ENCODE data around the gene NEMP1.

The NEMP1 gene

DNA sequence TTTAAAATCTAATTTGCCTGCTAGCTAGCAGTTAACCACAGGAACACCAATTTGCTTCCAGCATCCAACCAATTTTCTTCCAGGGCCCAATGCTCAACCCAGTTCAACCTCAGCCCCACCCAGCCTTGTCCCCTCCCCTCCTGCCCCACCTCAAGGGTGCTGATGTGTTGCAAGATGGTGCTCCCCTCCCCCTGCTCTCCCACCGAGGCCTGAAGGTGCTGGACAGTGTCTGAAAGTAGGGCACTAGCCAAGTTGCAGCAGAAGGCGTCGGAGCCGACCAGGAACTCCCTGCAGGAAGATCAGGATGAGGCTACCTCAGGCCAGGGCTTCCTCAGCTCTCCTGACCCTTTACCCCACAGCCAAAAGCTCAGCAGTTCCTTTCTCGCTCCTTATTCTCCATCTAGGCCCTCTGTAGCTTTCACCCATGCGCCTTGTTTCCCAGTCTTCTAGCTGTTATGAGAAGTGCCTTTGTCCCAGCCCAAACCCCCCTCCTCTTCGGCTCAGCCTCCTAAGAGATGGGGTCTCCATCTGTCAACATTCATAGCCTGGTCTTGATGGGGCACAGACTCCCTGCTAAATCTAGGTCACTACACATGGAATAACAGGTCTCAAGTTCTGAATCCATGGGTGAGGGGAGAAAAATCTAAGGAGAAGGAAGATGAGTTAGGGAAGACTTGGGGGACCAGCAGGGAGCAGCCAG lies 29.0 kb upstream of the NEMP1 start:
- DNase-seq, result no peak

DNA sequence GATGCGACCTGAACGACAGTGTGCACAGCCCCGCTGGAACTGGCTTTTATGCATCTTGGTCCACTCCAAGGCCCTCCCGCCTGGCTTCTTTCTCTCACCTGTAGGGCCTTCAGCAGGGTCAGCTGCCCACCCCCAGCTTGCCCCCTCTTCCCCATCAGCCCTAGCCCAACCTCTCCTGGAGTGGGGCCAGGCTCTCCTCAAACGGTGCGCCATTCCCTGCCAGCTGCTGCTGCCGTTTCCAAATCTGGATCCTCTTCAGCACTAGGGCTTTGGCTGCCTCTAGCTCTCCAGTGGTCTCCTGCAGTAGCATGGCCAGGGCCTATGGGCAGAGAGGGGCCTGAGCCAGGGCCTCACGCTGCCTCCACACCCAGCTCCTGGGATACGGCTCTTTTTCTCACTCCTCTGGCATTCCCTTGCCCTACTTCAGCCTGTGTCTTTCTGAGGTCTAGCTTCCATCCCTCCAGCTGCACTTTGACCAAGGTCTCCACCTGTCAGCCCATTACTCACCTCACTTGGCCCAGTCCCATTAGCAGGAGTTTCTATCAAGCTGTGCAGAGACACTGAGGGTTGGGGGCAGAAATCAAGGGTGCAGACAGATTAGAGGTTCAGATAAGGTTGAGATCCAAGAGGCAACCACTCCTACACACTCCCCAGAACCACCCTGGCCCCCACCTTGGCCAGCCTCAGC lies 27.6 kb upstream of the NEMP1 start:
- DNase-seq, result no peak

DNA sequence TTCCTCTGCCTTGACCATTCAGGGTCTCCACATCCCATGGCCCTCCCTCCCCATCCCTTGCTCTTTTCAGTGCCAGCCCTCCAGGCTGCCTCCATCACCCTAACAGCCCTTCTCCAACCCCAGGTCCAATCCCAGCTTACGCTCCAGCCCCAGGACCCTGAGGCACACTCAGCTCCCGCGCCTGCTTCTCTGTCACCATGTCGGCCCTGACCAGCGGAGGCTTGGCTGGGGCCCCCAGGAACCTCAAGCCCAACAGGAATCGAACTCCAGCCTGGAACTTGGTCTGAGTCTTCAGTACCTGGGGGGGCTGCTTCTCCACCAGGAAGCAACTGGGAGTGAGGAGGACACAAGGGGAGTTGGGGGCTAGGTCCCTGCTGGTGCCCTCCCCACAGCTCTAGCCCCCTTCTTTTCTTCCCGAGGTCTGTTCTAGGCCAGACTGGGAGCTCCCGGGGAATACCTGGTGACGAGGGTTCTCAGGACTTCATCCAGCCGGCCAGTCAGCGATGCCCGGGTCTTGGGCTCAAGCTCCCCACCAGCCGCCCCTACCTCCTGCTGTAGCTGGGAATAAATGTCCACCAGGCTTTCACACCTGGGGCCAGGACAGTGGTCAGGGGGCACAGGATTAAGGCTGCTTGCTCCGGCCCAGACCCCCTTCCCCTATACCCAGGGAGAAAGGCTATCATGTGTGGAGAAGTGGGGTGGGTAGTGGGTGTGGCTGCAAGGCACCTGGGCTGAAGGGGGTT lies 26.6 kb upstream of the NEMP1 start:
- DNase-seq, result no peak

DNA sequence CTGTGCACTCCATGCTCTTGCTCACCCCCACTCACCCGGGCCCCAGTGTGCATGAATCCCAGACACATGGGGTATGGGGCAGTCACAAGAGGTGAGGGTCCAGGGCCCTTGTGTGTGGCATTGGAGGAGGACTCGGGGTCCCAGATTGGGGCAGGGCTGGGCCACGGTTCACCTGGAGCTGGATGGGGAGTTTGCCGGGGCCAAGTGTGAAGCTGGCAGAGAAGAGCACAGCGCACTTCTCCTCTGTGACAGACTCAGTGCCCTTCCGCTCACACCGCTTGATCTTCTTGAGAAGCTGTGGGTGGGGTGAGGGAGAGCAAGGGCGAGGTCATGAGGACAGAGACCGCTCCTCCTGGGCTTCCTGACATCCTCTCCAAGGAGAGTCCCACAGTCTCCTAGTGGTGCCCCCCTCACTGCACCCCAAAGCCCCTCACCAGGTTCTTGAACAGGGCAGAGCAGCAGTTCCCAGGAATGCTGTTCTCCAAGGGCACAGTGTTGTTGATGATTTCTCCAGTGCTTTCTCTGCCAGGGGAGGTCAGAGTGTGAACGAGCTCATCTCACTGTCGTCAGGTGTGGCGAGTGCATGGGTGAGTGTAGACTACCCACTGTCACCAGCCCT lies 25.8 kb upstream of the NEMP1 start:
- no peak for DNase-seq

DNA sequence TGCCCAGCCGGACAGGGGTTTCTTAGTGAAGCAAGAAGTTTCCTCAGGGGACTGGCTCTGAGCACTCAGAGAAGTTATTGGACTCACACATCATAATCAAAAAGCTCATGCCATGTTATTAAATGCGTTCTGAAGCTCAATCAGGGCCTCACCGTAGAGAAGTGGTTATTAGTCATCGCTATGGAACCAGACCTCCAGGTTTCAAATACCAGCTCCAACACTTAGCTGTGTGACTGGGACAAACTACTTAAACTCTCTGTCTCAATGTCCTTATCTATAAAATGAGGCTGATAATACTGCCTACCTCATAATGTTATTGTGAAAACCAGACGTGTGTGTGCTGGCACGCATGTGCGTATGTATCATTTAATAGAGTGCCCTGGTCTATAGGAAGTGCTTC lies 25.3 kb upstream of the NEMP1 start:
- DNase-seq, result no peak

DNA sequence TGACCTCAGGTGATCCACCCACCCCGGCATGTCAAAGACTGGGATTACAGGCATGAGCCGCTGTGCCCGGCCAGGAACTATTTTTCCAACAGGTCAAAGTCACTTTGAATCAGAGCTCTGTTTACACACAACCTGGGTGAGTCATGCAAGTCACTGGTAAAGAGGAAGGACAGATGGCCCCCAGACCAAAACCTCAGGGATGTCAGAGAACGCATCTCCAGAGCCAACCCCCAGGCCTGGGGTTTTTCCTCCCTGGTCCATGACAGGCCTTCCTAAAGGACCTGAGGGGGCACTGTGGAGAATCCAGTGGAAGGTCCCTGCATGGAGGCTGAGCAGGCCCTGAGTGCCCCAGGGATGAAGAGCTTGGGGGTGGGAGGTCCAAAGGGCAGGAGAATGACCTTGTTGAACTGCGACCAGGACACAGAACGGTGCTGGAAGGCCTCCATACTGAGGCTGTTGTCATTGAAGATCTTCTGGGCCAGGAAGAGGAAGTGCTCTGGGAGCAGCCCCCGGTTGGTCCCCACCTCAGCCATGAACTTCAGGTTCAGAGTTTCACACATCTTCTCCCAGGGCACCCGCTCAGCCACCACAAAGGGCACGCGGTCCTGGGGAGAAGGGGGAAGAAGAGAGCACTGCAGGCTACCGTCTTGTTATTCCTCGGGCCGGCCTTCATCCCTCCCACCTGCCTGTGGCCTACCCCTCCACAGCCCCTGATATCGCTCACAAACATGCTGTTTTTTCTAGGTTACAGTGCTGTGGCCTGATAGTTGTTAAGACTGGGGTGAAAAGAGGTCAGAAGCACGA lies 23.5 kb upstream of the NEMP1 start:
- no peak for DNase-seq

DNA sequence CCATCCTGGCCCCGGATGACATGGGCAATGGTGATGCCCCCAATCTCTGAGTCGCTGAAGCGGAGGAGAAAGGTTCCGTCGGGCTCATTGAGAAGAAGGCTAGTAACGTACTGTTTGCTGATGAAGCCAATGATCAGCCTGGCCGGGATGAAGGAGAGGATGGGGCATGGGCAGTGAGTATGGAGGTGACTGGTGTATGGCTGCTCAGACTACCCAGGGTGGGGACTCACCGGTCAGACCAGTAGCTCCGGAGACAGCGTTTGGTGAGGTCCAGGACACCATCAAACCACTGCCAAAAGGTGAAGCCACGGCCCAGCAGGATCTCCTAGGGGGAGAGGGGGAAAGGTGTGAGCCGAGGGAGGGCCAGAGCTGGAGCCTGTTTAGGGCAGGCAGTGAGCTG lies 21.2 kb upstream of the NEMP1 start:
- no peak for DNase-seq

DNA sequence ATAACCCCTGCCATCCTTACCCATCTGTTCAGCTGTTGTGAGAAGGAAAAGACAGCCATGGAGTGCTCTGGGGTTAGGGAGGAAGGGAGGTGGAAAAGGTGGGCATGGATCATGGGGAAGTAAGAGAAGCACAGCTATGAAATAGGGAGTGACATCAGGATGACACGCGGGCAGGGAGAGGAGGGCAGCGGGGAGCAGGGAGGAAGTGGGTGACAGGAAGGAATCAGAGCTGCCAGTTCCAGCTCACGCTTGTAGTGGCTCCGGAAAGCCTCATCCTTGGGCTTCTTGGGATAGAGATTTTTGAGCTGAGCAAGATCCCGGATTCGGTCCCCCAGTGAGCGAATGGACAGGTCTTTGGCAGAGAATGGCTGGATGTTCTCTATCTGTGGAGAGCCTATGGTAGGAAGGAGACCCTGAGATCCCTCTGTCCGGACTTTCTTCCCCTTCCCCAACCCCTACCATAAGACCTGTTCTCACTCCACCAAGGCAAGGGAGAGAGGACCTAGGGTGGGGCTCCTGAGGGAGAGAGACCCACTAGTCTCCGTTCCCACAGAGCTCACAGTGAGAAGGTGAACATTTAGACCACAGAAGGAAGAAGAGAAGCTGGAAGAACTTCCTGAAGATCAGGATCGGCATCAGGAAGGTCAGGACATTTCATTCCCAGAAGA lies 20.6 kb upstream of the NEMP1 start:
- no peak for DNase-seq

DNA sequence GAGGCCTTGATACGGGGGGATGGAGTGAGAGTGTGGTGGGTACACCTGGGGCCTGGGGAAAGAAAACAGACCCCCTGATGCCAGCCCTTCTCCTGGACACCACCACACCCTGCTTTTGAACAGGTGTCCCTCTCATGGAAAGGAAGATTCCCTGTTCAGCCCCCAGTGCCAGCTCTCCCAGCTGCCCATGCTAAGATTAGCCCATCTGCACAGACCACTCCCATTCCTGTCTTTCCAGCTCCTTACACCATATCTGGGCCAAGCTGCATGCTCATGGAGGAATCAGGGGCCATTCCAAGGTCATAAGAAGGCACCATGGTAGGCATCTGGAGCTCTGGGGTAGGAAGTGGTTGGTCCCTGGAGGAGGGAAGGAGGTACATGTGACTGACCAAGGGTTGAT lies 20.0 kb upstream of the NEMP1 start:
- DNase-seq, result no peak

DNA sequence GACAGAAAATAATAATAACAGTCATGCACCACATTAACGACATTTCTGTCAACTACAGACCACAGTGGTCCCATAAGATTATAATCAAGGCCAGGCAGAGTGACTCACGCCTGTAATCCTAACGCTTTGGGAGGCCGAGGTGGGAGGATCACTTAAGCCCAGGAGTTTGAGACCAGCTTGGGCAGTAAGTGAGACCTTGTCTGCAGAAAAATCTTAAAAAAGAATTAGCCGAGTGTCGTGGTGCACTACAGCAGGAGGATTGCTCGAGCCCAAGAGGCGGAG lies 18.9 kb upstream of the NEMP1 start:
- DNase-seq, result no peak

DNA sequence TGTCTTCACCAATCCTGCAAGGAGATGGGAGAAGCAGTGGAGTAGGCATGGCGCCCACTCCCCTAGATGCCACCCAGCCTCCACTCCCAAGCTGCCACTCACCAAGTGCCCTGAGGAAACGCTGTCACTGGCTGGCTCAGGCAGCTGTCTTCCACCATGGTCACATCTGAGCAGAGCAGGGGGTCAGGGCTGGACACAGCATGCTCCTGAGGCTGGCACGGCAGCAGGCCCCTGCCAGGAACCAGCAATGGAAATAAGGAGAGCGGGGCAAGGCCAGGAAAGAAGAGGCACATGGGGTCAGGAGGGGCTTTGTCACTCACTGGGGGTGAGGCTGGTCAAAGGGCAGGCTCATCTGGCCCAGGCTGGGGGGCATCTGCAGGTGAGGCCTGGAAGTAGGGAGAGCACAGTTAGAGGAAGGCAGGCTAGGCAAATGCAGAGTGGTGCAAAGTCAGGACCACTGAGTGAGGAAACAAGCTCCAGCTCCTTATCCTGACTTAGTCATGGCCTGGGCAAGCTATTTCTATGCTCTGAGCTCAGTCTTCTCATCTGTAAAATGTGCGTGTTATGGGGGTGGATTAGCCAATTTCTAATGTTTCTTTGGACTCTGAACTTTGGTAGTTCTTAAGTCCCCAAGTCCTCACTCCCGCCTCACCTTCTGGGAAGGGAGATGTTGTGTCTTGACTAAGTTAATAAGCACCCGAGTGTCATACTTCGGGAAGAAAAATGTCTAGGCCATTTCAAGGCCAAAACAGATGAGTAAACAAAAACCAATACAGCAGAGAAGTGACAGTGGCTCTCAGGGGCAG lies 18.4 kb upstream of the NEMP1 start:
- no peak for DNase-seq

DNA sequence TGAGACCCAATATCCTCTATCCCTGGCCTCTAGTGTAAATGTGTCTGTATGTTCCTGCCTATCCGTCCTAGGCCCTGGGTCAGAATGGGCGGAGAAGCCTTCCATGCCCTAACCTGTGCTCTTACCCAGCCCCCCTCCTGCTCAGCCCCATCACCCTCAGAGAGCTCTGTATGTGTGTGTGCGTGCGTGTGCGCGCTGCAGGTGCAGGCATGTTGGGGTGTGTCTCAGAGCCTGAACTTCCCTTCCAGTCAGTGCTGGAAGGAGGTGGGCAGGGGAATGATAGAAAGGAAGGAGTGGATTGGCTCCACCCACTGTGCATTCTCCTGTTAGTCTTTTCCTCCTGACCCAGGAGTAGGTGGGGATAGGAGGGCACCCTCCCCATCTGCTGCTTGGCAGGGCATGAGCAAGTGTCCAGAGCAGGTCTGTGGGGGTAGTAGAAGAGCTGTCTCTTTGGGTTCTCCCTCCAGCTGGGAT lies 17.5 kb upstream of the NEMP1 start:
- DNase-seq, result no peak

DNA sequence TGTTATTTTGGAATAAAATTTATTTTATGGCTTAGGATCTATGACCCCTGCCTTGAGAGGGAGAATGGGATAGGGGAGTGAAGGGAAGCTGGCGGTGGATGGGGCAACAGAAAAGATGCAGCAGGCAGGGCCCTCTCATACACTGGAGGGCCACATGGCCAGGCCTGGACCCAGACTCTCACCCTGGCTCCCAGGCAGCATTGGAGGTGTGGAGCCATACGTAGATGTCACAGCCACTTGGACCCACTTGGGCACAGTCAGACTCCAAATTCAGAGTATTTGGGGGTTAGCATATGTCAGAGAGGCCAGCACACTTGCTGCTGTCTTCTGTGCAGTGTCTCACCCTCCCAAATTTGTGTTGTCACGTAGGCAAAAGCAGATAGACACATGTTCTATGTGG lies 16.8 kb upstream of the NEMP1 start:
- no peak for DNase-seq

DNA sequence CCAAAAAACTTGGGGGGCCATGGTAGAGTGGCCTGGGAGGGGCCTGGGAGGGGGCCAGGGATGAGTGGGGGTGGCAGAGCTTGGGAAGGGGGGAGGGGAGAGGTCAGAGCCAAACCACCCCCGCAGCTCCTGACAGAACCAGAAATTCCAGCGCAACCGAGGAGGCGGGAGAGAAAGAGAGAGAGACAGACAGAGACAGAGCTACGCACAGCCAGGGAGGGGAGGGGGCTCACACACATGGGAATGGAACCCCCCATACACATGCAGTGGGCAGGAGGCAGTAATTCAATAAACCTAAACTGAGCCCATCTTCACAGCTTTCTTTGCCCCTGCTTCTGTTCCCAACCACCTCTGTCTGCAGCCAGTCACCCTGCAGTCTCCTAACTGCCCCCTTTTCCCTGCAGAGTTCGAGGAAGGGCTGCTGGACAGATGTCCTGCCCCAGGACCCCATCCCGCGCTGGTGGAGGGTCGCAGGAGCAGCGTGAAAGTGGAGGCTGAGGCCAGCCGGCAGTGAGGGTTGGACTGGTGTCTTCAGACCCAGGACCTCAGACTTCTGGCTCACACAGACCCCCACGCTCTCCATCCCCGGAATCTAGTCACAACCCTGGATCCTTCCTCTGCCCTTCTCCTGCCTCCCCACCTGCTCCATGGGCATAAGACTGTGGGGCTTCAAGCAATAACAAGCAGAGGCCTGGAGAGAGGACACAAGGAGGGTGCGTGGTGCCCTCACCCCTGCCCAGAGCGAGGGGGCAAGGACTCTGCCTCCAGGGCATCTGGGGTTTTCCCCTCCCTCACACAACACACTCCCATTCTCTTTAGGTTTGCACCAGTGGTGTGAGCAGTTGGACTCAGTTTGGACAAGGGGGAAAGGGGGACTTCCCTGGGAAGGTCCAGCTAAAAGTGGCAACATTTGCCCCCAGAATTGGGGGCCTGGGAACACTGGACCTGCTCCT lies 15.9 kb upstream of the NEMP1 start:
- no peak for DNase-seq

DNA sequence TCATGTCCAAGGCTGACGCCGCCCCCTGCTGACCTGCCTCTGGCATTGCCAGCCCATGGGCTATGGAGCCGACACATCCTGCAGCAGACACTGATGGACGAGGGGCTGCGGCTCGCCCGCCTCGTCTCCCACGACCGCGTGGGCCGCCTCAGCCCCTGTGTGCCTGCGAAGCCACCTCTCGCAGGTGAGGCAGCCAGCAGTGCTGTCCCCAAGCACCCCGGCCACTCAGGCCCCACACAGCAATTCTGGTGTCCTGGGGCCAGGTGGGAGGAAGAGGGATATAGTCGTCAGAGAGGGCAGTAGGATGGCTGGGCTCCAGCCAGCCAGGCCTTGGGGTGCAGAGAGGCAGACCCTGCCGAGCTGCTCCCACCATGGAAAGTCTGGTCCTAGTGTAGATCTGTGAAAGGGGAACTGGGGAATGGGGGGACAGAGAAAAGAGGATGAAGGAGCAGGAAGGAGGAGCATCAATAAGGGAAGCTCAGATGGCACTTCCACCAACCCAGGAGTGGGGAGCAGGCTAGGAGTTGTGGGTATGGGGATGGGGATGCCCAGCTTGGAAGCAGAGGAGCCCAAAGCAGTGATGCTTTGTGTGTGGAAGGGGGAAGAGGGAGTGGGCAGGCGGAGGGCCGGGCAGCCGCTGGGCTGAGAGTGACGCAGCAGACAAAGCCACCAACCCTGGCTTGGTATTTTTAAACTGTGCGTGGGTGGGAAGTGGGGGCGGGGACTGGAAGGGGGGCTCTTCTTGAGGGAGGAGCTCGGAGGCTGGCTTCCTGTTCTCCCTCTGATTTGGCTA lies 15.0 kb upstream of the NEMP1 start:
- DNase-seq, result no peak

DNA sequence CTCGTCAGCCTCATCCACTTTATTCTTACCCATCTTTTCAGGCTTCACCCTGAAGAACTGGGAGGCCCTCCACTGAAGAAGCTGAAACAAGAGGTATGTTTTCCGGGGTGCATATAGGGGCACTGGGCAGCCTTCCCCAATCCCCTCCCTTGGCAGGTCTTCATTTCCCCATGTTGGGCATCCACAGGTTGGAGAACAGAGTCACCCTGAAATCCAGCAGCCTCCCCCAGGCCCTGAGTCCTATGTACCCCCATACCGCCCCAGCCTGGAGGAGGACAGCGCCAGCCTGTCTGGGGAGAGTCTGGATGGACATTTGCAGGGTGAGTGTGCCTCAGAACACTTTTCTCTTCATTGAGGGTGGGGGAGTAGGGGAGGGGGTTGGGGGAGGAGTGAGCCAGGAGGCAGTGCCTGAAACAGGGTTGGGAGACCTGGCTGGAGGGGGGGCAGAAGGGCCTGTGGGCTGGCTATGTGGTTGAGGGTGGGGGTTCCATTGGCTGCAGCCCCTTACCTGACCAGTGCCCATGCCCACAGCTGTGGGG lies 14.4 kb upstream of the NEMP1 start:
- DNase-seq, result no peak

DNA sequence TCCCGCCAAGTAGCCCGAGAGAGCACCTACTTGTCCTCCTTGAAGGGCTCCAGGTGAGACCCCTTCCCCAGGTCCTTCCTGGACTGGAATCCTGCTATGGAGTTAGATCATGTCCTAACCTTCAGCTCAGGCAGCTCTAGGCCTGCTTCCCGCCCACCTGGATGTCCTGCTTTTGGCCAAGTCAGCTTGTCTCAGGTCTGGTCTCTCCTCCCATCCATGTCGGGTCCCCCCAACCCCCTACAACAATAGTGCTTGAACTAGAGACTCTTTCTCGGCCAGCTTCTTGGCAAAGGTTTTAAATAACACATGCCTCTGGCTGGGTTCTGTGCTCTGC lies 13.9 kb upstream of the NEMP1 start:
- DNase-seq, result no peak

DNA sequence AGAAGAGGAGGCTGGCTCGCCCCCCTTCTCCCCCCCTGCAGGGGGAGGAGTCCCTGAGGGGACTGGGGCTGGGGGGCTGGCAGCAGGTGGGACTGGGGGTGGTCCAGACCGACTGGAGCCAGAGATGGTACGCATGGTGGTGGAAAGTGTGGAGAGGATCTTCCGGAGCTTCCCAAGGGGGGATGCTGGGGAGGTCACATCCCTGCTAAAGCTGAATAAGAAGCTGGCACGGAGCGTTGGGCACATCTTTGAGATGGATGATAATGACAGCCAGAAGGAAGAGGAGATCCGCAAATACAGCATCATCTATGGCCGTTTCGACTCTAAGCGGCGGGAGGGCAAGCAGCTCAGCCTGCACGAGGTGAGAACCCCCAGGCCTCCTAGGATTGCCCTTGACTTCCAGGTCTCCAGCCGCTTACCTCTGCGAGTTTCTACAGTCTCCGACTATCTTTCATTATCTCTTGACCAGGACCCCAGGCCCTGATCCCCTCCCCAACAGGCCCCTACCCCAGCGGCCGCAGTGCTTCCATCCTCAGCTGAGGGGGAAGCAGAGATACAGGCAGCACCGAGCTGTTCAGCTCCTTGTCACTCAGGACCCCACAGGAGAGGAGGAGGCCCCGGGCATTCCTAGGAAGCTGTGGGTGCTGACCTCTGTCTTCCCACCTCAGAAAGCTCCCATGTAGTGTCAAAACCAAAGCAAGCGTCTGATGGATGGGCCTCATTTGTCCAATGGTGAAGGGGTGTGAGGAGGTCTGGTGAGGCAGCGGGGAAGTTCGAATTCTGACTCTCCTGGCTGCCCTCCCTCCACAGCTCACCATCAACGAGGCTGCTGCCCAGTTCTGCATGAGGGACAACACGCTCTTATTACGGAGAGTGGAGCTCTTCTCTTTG lies 13.3 kb upstream of the NEMP1 start:
- DNase-seq, result no peak

Measured in NCI-H1694 treated with DMSO at 0.1 percent for 48 hours (cell line).